Smooth muscle cell (in vitro differentiated cells): ENCODE measurements around the gene EPS15. TPM values are rescaled to one million over a fixed set of nuclear protein-coding genes. Genes with fewer than 3 reads are reported as not detected.

Source experiments
- DNase-seq: peaks from one replicate; lab custom pipeline; 2025; ENCODE audit not compliant: unreplicated experiment; lab: John Stamatoyannopoulos, UW
- H2AFZ ChIP-seq: fragments of 200-600 bp; sonication (generic); 2 replicates; pipeline ENCODE4 v1.6.0; 2016; ENCODE audit warnings: antibody characterized with exemption, low read depth, mild to moderate bottlenecking
- H3F3A ChIP-seq: fragments of 200-600 bp; sonication (generic); 2 replicates; pipeline ENCODE4 v1.6.0; 2017; ENCODE audit warnings: antibody characterized with exemption, low read depth
- H3K27ac ChIP-seq: fragments of 200-600 bp; sonication (generic); 2 replicates; pipeline ENCODE4 v1.5.1; 2016; ENCODE audit warnings: low read depth, mild to moderate bottlenecking
- H3K27me3 ChIP-seq: fragments of 200-600 bp; sonication (generic); 2 replicates; pipeline ENCODE4 v1.6.1; 2016; ENCODE audit warnings: low read depth, mild to moderate bottlenecking
- H3K36me3 ChIP-seq: fragments of 200-600 bp; sonication (generic); 2 replicates; pipeline ENCODE4 v1.5.1; 2016; ENCODE audit warnings: low read depth
- H3K4me1 ChIP-seq: fragments of 200-600 bp; sonication (generic); 2 replicates; pipeline ENCODE4 v1.5.1; 2016; ENCODE audit warnings: low read depth
- H3K4me2 ChIP-seq: fragments of 200-600 bp; sonication (generic); 2 replicates; pipeline ENCODE4 v1.6.0; 2016; ENCODE audit warnings: mild to moderate bottlenecking
- H3K4me3 ChIP-seq: fragments of 200-600 bp; sonication (generic); 2 replicates; pipeline ENCODE4 v1.5.1; 2016; ENCODE audit warnings: mild to moderate bottlenecking
- H3K79me2 ChIP-seq: fragments of 200-600 bp; sonication (generic); 2 replicates; pipeline ENCODE4 v1.6.0; 2016; ENCODE audit warnings: low read depth, mild to moderate bottlenecking
- H3K9ac ChIP-seq: fragments of 200-600 bp; sonication (generic); 2 replicates; pipeline ENCODE4 v1.6.0; 2016; ENCODE audit warnings: low read depth
- H3K9me3 ChIP-seq: fragments of 200-600 bp; sonication (generic); replicated peaks from 2 replicates; pipeline ENCODE4 v1.5.1; 2016; ENCODE audit warnings: low read depth
- H4K20me1 ChIP-seq: fragments of 200-600 bp; sonication (generic); 2 replicates; pipeline ENCODE4 v1.6.0; 2016; ENCODE audit warnings: low read depth
- whole genome bisulfite sequencing: methylation state at CpG from one replicate; pipeline ENCODE4 v1.1.7; 2016; ENCODE audit warnings: low lambda C conversion rate; 5-methylcytosine and 5-hydroxymethylcytosine counted together
- polyA plus RNA-seq: library from polyadenylated mRNA; unstranded; fragments of >200 nt; fragmentation: Nextera tagmentation; extraction: Ambion mirVana; gene quantifications from 2 replicates; pipeline ENCODE4 v1.2.1, GENCODE V29; 2016
- total RNA-seq: library from RNA; depleted of rRNA; stranded (reverse); fragments of >200 nt; gene quantifications from 2 replicates; pipeline ENCODE4 v1.2.3, GENCODE V29; 2014
- TF ChIP-seq, protein P1 (sequence below): fragments of 200-600 bp; sonication (generic); IDR thresholded peaks from 2 replicates; pipeline ENCODE4 v1.5.1; 2017; ENCODE audit warnings: borderline replicate concordance, mild to moderate bottlenecking, antibody characterized with exemption; ENCODE audit not compliant: insufficient read depth, poor library complexity, severe bottlenecking

The EPS15 gene
- total RNA-seq (36.6 and 54.3 TPM in 2 replicates), polyA plus RNA-seq (9.0 and 12.2 TPM in 2 replicates)

DNA sequence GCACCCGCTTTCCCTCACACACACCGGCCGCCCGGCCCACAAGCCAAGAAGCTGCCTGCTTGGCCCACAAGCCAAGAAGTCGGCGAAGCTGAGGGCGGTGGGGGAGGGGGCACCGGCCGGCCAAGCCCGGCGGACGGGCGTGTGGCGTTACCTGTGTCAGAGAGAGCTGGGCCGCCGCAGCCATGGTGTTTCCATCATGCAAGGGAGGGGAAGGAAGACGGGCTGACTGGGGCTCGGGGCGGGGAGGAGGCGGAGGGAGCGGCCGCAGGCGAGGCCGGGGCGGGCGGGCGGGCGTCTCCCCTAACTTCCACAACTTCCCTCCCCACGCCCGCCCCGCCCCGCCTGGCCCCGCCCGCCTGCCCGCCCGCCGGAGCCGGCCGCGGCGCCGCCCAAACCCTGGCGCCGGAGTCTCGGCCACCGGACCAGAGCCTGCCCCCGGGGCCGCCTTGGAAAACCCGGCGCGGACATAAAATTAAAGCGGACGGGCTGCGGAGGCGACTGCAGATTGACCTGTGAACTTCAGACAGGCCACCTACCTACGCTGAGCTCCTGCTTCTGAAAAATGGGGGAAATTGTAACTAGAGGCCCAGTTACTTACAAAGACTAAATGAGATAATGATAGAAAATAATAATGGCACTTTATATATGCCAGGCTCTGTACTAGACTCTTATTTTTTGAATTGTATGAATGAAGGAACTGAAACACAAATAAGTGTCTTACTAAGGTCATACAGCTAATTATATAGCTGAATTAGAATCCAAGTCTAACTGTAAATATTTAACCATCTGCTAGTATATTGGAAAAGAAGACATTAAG lies at the start of gene EPS15:
Gene EPS15 (minus strand): TSS at position 219 of the 817 bp plus-strand sequence. CDS start 35 bp downstream, at position 184.
- H4K20me1 ChIP-seq, result peaks cover 31% of the 10 kb centered on the region
- H3K27me3 ChIP-seq, result no peaks in the 10 kb centered on the region
- TF ChIP-seq, protein P1, sequence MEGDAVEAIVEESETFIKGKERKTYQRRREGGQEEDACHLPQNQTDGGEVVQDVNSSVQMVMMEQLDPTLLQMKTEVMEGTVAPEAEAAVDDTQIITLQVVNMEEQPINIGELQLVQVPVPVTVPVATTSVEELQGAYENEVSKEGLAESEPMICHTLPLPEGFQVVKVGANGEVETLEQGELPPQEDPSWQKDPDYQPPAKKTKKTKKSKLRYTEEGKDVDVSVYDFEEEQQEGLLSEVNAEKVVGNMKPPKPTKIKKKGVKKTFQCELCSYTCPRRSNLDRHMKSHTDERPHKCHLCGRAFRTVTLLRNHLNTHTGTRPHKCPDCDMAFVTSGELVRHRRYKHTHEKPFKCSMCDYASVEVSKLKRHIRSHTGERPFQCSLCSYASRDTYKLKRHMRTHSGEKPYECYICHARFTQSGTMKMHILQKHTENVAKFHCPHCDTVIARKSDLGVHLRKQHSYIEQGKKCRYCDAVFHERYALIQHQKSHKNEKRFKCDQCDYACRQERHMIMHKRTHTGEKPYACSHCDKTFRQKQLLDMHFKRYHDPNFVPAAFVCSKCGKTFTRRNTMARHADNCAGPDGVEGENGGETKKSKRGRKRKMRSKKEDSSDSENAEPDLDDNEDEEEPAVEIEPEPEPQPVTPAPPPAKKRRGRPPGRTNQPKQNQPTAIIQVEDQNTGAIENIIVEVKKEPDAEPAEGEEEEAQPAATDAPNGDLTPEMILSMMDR, result no peak
- H3K79me2 ChIP-seq, result peaks cover 43% of the 10 kb centered on the region
- peak within 1 kb of the TSS; percentile 47 for H3K27ac ChIP-seq
- H3K4me3 ChIP-seq, result peak within 1 kb of the TSS; percentile 96
- peaks cover 9% of the 10 kb centered on the region for H3F3A ChIP-seq
- H2AFZ ChIP-seq, result peak within 1 kb of the TSS; percentile 86
- H3K4me2 ChIP-seq, result peak within 1 kb of the TSS; percentile 96
- WGBS, result 3% methylated on average over 27 of the region's 56 CpGs
- H3K36me3 ChIP-seq, result no peaks in the 10 kb centered on the region
- peaks cover 18% of the 10 kb centered on the region for H3K4me1 ChIP-seq
- DNase-seq, result peak; percentile 48
- H3K9me3 ChIP-seq, result no peaks in the 10 kb centered on the region
- peak within 1 kb of the TSS; percentile 78 for H3K9ac ChIP-seq

DNA sequence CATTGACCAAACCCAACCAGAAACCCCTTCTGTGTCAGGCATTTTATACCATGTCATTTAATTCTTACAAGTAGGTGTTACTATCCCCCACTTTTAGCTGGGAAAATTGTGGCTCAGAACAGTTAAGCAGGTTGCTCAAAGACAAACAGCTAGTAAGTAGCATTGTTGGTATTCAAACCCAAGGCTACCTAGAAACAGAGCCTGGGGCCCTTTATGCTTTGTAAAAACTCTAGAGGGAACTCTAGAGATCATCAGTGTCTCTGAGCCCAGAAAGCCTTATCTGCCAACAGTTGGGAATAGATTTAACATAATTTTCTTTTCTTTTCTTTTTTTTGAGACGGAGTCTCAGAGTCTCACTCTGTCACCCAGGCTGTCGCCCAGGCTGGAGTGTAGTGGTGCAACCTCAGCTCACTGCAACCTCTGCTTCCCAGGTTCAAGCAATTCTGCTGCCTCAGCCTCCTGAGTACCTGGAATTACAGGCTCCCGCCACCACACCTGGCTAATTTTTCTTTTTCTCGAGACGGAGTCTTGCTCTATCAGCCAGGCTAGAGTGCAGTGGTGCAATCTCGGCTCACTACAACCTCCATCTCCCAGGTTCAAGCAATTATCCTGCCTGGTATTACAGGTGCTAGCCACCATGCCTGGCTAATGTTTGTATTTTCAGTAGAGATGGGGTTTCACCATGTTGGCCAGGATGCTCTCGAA lies 49.3 kb upstream of the EPS15 start:
- Histone ChIP-seq H3K36me3 (no peaks in the 10 kb centered on the region), H3K4me1 (no peaks in the 10 kb centered on the region), H3K4me2 (no peak overlapping the region), H3K79me2 (no peaks in the 10 kb centered on the region), H3K27me3 (no peaks in the 10 kb centered on the region), H3K9me3 (no peaks in the 10 kb centered on the region), H4K20me1 (no peaks in the 10 kb centered on the region), H3K4me3 (no peak overlapping the region), H3K9ac (no peak overlapping the region), H3K27ac (peak overlapping the region; percentile 67), H2AFZ (no peak overlapping the region), H3F3A (no peaks in the 10 kb centered on the region)
- TF ChIP-seq, protein P1, result no peak
- no peak for DNase-seq
- WGBS, result 82% methylated on average over 7 of the region's 7 CpGs

DNA sequence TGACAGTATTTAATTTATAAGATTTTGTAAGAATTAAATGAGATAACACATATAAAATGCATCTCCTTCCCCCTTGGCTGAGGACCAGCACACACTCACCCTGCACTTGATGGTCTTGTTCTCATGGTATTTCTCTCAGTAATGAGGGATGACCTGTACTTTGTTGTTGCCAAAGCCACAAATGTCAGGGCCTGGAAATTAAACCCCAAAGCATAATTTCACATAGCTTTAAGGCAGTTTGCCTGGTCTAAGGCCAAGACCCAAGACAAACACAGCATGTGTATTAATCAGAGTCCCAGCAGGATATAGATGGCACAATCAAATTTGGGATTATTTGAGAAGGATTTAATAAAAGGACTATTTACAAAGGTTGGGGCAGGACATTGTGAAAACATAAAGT lies 48.6 kb upstream of the EPS15 start:
- no peak for DNase-seq
- H3K4me2 ChIP-seq, result no peak overlapping the region

More for the DNA sequence above, 48.6 kb upstream of the EPS15 start:
- Histone ChIP-seq H3K27me3 (no peaks in the 10 kb centered on the region), H3K9ac (no peak overlapping the region), H3K27ac (no peak overlapping the region), H3F3A (no peaks in the 10 kb centered on the region), H3K79me2 (no peaks in the 10 kb centered on the region), H3K36me3 (no peaks in the 10 kb centered on the region), H3K4me1 (no peaks in the 10 kb centered on the region), H3K9me3 (no peaks in the 10 kb centered on the region), H3K4me3 (no peak overlapping the region), H4K20me1 (no peaks in the 10 kb centered on the region), H2AFZ (no peak overlapping the region)
- TF ChIP-seq, protein P1, result no peak
